NB4 (cell line): ENCODE data around the gene ZDHHC4.
A peak's percentile ranks its signal among the peaks of the same experiment; 100 is the strongest.

Experiments used
- DNase-seq: peaks from one replicate; pipeline ENCODE4 v3.0.0; 2010; ENCODE audit warnings: low read depth
- H3K4me3 ChIP-seq: one replicate; pipeline ENCODE4 v1.5.1; 2011; ENCODE audit warnings: mild to moderate bottlenecking, low read depth, low read length, moderate library complexity
- MYC ChIP-seq: IDR thresholded peaks from 2 replicates; pipeline ENCODE4 v1.6.1; 2011; ENCODE audit warnings: low read depth, low read length
- POLR2A ChIP-seq: IDR thresholded peaks from 2 replicates; pipeline ENCODE4 v1.6.1; 2011; ENCODE audit warnings: mild to moderate bottlenecking; ENCODE audit not compliant: insufficient read length; ENCODE audit errors: extremely low read depth
- TF ChIP-seq, protein P1 (sequence below): IDR thresholded peaks from 2 replicates; pipeline ENCODE4 v1.6.1; 2011; ENCODE audit warnings: low read depth, low read length
- TF ChIP-seq, protein P2 (sequence below): IDR thresholded peaks from one replicate; pipeline ENCODE4 v1.5.1; 2012; ENCODE audit warnings: low read depth, low read length

The ZDHHC4 gene

DNA sequence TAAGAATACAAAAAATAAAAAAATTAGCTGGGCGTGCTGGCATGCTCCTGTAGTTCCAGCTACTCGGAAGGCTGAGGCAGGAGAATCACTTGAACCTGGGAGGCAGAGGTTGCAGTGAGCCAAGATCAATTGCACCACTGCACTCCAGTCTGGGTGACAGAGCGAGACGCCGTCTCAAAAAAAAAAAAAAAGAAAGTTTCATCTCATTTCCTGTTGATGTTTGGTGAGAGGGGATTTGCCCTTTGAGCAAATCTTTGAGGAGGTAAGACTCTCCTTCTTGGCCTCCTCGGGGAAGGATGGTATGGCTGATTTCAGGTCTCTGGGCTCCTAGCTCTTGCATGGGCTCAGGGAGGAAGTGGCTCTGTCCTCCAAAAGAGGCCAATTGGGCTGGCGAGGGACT is 22.4 kb upstream of the ZDHHC4 start:
- TF ChIP-seq MYC = no peak
- TF ChIP-seq, protein P1, sequence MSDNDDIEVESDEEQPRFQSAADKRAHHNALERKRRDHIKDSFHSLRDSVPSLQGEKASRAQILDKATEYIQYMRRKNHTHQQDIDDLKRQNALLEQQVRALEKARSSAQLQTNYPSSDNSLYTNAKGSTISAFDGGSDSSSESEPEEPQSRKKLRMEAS = no peak
- TF ChIP-seq, protein P2, sequence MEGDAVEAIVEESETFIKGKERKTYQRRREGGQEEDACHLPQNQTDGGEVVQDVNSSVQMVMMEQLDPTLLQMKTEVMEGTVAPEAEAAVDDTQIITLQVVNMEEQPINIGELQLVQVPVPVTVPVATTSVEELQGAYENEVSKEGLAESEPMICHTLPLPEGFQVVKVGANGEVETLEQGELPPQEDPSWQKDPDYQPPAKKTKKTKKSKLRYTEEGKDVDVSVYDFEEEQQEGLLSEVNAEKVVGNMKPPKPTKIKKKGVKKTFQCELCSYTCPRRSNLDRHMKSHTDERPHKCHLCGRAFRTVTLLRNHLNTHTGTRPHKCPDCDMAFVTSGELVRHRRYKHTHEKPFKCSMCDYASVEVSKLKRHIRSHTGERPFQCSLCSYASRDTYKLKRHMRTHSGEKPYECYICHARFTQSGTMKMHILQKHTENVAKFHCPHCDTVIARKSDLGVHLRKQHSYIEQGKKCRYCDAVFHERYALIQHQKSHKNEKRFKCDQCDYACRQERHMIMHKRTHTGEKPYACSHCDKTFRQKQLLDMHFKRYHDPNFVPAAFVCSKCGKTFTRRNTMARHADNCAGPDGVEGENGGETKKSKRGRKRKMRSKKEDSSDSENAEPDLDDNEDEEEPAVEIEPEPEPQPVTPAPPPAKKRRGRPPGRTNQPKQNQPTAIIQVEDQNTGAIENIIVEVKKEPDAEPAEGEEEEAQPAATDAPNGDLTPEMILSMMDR = no peak
- no peak for TF ChIP-seq POLR2A
- H3K4me3 ChIP-seq = no peak overlapping the region
- DNase-seq = no peak

DNA sequence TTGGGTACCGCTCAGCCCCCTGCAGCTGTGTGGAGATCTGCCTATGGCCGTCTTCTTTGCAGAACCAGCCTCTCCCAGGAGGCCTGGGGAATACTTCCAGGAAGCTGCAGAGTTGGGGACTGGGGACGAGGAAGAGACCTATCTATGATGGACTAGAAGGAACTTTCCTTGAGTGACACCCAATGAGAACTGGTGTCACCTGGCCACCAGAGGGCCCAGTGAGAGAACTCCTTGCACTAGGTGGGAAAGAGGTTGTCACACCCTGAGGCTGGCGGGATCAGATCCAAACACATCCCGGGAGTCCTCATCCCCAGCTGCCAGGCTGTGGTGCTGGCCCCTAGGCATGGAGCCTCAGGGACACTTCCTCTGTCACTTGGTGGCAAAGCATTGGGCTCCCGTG is 21.1 kb upstream of the ZDHHC4 start:
- no peak for DNase-seq
- H3K4me3 ChIP-seq = no peak overlapping the region
- no peak for TF ChIP-seq MYC
- no peak for TF ChIP-seq POLR2A
- TF ChIP-seq, protein P1 = no peak
- TF ChIP-seq, protein P2 = no peak

DNA sequence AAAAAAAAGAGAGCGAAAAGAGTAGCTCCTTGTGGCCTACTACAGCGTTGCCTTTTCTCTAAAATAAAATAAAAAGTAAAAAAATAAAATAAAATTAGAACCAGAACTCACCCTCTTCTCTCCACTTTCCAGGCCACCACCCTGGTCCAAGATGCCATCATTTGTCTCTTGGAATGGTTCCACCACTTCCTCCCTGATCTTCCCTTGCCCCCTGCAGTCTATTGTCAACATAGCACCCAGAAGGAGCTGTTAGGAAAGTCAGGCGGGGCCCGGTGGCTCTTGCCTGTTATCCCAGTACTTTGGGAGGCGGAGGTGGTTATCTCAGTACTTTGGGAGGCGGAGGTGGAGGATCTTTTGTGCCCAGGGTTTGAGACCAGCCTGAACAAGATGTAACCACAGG is 18.4 kb upstream of the ZDHHC4 start:
- DNase-seq = peak; percentile 65

DNA sequence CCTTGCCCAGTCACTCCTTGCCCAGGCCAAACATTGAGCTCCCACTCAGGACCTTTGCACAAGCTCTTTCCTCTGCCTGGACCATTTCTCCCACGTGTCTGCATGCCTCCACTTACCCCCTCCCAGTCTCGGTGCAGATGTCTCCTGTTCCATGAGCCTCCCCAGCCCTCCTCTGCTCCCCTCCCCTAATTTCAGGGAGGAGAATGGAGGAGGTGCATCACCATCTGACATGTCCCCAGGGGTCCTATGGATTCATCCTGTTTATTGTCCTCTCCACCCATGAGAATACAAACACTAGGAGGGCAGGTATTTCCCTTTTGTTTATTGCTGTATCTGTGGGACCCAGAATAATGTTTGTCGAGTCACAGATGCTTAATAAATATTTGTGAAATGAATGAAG is 17.4 kb upstream of the ZDHHC4 start:
- DNase-seq = no peak
- TF ChIP-seq, protein P1 = no peak
- TF ChIP-seq, protein P2 = no peak
- TF ChIP-seq POLR2A (no peak), MYC (no peak)
- no peak overlapping the region for H3K4me3 ChIP-seq

More for the DNA sequence above, 18.4 kb upstream of the ZDHHC4 start:
- TF ChIP-seq POLR2A = no peak
- TF ChIP-seq, protein P1 = no peak
- TF ChIP-seq MYC = no peak
- TF ChIP-seq, protein P2 = peak; percentile 66
- H3K4me3 ChIP-seq = no peak overlapping the region

DNA sequence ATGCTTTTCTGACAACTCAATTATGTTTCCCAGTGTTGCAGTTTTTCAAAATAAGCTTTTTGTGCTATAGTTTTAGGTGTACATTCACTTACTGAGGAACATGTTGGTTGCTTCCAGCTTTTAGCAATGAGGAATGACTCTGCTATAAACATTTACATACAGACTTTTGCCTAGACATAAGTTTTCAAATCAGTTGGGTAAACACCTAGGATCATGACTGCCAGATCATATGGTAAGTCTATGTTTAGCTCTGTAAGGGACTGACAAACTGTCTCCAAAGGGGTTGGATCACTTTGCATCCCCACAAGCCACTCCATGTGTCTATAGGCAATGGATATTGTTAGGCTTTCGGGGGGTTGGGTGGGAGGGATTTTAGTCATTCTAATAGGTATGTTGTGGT is 15.1 kb upstream of the ZDHHC4 start:
- TF ChIP-seq POLR2A (no peak), MYC (no peak)
- TF ChIP-seq, protein P2 = no peak
- TF ChIP-seq, protein P1 = no peak
- no peak for DNase-seq
- no peak overlapping the region for H3K4me3 ChIP-seq
